Kidney (tissue), 14 donors: ENCODE data around the gene BTF3. TPM values are rescaled to one million over a fixed set of nuclear protein-coding genes. Genes with fewer than 3 reads are reported as not detected.

Experiments used
- DNase-seq, 5 donors: peaks; one replicate each; pipeline ENCODE4 v3.0.0-alpha.2; 2013 to 2020
- FAIRE-seq: peaks from 2 replicates; lab custom pipeline; 2012; peaks lifted over from hg19 to GRCh38; lab: Jason Lieb, UNC
- H3K27ac ChIP-seq, 2 donors: one replicate each; pipeline ENCODE4 v1.7.0; 2013; ENCODE audit warnings: low read depth in 2 of 2, low read length in 2 of 2, inconsistent platforms in 1 of 2
- H3K27me3 ChIP-seq: one replicate; pipeline ENCODE4 v1.7.1; 2013; ENCODE audit warnings: low read length, inconsistent platforms; ENCODE audit not compliant: control insufficient read depth, insufficient read depth
- H3K36me3 ChIP-seq, 3 donors: one replicate each; pipeline versions ENCODE4 v1.7.0 to v1.7.1; 2013; ENCODE audit warnings: low read length in 3 of 3, control low read depth in 1 of 3, inconsistent platforms in 1 of 3; ENCODE audit not compliant: insufficient read depth in 3 of 3, control insufficient read depth in 2 of 3
- H3K4me1 ChIP-seq, 3 donors: one replicate each; pipeline versions ENCODE4 v1.7.0 to v1.7.1; 2013; ENCODE audit warnings: low read length in 3 of 3, inconsistent platforms in 1 of 3, low read depth in 1 of 3; ENCODE audit not compliant: control insufficient read depth in 2 of 3, insufficient read depth in 2 of 3
- H3K4me3 ChIP-seq, 3 donors: one replicate each; pipeline versions ENCODE4 v1.7.0 to v1.8.1; 2013; ENCODE audit warnings: low read length in 3 of 3, control low read depth in 1 of 3, inconsistent platforms in 1 of 3
- H3K9ac ChIP-seq, 3 donors: one replicate each; pipeline versions ENCODE4 v1.7.0 to v1.7.1; 2013; ENCODE audit warnings: low read length in 3 of 3, control low read depth in 1 of 3, inconsistent platforms in 1 of 3
- H3K9me3 ChIP-seq, 3 donors: one replicate each; pipeline versions ENCODE4 v1.7.0 to v1.7.1; 2013; ENCODE audit warnings: low read length in 3 of 3, control low read depth in 1 of 3, inconsistent platforms in 1 of 3; ENCODE audit not compliant: control insufficient read depth in 2 of 3, insufficient read depth in 1 of 3
- CTCF ChIP-seq: IDR thresholded peaks from 3 replicates; pipeline ENCODE4 v1.5.1; 2012; ENCODE audit warnings: mild to moderate bottlenecking, moderate library complexity, borderline replicate concordance; ENCODE audit not compliant: insufficient read depth; ENCODE audit errors: extremely low read depth
- intact Hi-C: fragments of 100-400 bp; cut with DNase I; formaldehyde crosslinking; loops from one replicate; pipeline ENCODE4 v1.11.1; 2022
- polyA plus RNA-seq: library from polyadenylated mRNA; stranded (reverse); fragments of 350-450 nt; fragmentation: Illumina TruSeq; extraction: RNeasy Lipid Tissue Mini Kit (QIAGEN cat#74804); gene quantifications from one replicate; pipeline ENCODE4 v1.2.3, GENCODE V29; 2014; ENCODE audit warnings: low read depth, low replicate concordance; ENCODE audit not compliant: insufficient read depth
- total RNA-seq: library from RNA; stranded (reverse); fragmentation: NEBNext Ultra II Directional; extraction: Animal tissue kit (Norgen Biotek cat#: 25700); gene quantifications from one replicate; pipeline ENCODE4 v1.2.1, GENCODE V29; 2021
- donor health status: control.
- donor health status: control.
- donor health status: control.
- donor health status: control.
- donor health status: control.
- donor health status: DM: yes; HTN: yes; CAD: no.
- donor health status: Normal renal cell carcinoma (clear cell type).

BTF3 gene
- total and polyA plus RNA-seq, 2 donors from 2014 or later = 446 to 526 TPM

- Histone ChIP-seq H3K9ac (no peak overlapping the region), H3K27me3 (no peaks in the 10 kb centered on the region), H3K36me3 (no peaks in the 10 kb centered on the region), H3K27ac (no peak overlapping the region), H3K4me1 (no peaks in the 10 kb centered on the region), H3K4me3 (no peak overlapping the region), H3K9me3 (no peaks in the 10 kb centered on the region)
- TF ChIP-seq CTCF = no peak
- FAIRE-seq (no peak), DNase-seq (no peak)
- intact Hi-C loops = no loop called here
These were observed 14.6 kb upstream of the BTF3 start for GRCh38 chr5:73483676-73484075.

DNA sequence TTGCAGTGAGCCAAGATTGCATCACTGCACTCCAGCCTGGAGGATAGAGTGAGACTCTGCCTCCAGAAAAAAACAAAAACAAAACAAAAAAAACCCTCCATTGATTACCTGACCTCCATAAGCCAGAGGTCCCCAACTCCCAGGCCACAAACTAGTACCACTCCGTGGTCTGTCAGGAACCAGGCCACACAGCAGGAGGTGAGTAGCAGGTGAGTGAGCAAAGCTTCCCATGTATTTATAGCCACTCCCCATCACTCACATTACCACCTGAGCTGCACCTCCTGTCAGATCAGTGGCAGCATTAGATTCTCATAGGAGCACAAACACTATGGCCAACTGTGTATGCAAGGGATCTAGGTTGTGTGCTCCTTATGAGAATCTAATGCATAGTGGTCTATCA is 13.7 kb upstream of the BTF3 start:
- Histone ChIP-seq H3K27me3 (no peaks in the 10 kb centered on the region), H3K36me3 (no peaks in the 10 kb centered on the region), H3K4me1 (no peaks in the 10 kb centered on the region), H3K27ac (no peak overlapping the region), H3K4me3 (no peak overlapping the region), H3K9ac (no peak overlapping the region), H3K9me3 (no peaks in the 10 kb centered on the region)
- intact Hi-C loops = no loop called here
- no peak for FAIRE-seq
- DNase-seq = no peak
- no peak for TF ChIP-seq CTCF

DNA sequence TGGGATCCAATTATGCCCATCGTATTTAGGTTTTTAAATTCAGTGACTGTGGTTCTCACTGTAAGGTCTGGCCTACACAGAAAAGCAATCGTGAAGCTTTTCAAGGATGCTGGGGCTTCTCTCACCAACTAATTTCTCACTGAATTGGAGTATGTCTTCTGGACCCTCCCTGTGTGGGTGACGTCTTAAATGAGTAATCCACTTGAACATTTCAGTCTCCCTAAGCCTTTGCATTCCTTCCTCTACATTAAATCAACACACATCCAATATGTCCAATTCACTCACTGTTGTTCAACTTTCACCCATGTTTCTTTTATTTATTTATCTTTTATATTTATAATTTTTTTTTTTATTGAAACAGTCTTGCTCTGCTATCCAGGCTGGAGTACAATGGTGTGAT is 12.5 kb upstream of the BTF3 start:
- DNase-seq = no peak
- no peak overlapping the region for H3K9ac ChIP-seq
- H3K4me1 ChIP-seq = no peaks in the 10 kb centered on the region
- H3K4me3 ChIP-seq = no peak overlapping the region
- no peak for TF ChIP-seq CTCF
- no peak overlapping the region for H3K27ac ChIP-seq
- no peak for FAIRE-seq
- no peaks in the 10 kb centered on the region for H3K27me3 ChIP-seq
- H3K9me3 ChIP-seq = no peaks in the 10 kb centered on the region
- intact Hi-C loops = no loop called here
- H3K36me3 ChIP-seq = no peaks in the 10 kb centered on the region
